22Rv1 (cell line): ENCODE data around the gene AZU1.
A peak's percentile ranks its signal among the peaks of the same experiment; 100 is the strongest.
"Not testable (repeated sequence)": the region's sequence is repeated elsewhere in the genome, so short reads cannot be mapped to it uniquely, and the experiment has no call there.

ENCODE experiments used
- H3K27ac ChIP-seq: fragments of 450-650 bp; 2 replicates; pipeline ENCODE4 v1.5.1; 2017
- ZFX ChIP-seq: fragments of 450-650 bp; IDR thresholded peaks from 2 replicates; pipeline ENCODE4 v1.6.1; 2017; ENCODE audit warnings: antibody characterized with exemption, borderline replicate concordance
- TF ChIP-seq, protein P1 (sequence below): fragments of 450-650 bp; IDR thresholded peaks from 2 replicates; pipeline ENCODE4 v1.5.1; 2017; ENCODE audit warnings: mild to moderate bottlenecking

Gene AZU1

DNA sequence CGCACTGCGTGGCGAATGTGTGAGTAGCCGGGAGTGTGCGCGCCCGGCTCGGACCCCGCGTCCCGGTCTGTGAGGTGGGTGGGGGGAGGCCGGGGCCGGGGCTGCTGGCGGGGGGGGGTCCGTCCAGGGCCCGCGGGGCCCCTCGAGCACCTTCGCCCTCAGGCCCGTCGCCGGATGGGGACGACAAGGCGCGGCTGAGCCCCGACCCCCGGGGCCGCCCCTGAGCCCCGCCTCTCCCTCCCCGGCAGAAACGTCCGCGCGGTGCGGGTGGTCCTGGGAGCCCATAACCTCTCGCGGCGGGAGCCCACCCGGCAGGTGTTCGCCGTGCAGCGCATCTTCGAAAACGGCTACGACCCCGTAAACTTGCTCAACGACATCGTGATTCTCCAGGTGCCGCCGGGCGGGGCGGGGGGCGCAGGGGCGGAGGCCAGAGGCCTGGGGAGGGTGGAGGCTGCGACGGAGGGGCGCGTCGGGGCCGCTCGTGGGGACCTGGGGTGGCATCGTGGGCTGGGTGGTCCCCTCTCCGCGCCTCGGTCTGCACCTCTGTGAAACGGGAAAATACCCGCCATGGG is 25.5 kb downstream of the AZU1 start:
- TF ChIP-seq, protein P1, sequence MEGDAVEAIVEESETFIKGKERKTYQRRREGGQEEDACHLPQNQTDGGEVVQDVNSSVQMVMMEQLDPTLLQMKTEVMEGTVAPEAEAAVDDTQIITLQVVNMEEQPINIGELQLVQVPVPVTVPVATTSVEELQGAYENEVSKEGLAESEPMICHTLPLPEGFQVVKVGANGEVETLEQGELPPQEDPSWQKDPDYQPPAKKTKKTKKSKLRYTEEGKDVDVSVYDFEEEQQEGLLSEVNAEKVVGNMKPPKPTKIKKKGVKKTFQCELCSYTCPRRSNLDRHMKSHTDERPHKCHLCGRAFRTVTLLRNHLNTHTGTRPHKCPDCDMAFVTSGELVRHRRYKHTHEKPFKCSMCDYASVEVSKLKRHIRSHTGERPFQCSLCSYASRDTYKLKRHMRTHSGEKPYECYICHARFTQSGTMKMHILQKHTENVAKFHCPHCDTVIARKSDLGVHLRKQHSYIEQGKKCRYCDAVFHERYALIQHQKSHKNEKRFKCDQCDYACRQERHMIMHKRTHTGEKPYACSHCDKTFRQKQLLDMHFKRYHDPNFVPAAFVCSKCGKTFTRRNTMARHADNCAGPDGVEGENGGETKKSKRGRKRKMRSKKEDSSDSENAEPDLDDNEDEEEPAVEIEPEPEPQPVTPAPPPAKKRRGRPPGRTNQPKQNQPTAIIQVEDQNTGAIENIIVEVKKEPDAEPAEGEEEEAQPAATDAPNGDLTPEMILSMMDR, result no peak
- no peak for TF ChIP-seq ZFX
- no peak overlapping the region for H3K27ac ChIP-seq

DNA sequence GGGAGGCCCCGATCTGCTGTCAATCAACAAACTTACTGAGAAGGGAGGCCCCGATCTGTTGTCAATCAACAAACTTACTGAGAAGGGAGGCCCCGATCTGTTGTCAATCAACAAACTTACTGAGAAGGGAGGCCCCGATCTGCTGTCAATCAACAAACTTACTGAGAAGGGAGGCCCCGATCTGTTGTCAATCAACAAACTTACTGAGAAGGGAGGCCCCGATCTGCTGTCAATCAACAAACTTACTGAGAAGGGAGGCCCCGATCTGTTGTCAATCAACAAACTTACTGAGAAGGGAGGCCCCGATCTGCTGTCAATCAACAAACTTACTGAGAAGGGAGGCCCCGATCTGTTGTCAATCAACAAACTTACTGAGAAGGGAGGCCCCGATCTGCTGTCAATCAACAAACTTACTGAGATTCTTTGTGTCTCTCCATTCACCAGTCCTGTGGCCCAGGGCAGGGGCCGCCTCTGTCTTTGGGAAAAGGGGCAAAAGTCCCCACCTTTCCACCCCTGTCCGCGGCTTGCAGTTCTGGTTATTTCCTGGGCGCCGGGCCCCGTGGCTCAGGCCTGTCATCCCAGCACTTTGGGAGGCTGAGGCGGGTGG is 26.1 kb downstream of the AZU1 start:
- not testable (repeated sequence) for H3K27ac ChIP-seq

DNA sequence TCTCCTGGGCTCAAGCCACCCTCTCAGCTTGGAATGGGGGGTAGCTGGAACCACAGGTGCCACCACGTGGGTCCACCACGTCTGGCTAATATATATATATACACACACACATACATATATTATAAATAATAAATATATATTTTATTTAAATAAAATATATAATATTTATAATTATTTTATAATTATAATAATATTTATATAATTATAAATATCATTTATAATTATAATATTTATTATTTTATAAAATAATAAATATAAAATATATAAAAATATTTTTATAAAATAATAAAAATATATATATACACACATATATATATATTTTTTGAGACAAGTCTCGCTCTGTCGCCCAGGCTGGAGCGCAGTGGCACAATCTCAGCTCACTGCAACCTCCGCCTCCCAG is 26.9 kb downstream of the AZU1 start:
- TF ChIP-seq, protein P1, result no peak
- TF ChIP-seq ZFX, result no peak
- no peak overlapping the region for H3K27ac ChIP-seq

DNA sequence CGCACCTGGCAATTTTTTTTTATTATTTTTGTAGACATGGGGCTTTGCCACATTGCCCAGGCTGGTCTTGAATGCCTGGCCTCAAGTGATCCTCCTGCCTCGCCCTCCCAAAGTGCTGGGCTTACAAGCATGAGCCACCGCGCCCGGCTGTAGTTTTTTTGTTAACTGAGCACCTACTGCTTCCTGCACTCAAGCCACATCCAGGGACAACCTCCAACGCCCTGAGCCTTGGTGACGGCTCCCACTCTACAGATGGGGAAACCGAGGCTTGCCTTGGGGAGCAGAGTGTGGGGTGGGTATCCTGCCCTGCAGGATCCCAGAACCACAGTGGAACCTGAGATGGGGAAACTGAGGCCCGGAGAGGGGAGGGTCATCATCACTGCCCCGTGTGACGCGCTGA is 27.5 kb downstream of the AZU1 start:
- H3K27ac ChIP-seq, result no peak overlapping the region
- TF ChIP-seq, protein P1, result no peak
- no peak for TF ChIP-seq ZFX

DNA sequence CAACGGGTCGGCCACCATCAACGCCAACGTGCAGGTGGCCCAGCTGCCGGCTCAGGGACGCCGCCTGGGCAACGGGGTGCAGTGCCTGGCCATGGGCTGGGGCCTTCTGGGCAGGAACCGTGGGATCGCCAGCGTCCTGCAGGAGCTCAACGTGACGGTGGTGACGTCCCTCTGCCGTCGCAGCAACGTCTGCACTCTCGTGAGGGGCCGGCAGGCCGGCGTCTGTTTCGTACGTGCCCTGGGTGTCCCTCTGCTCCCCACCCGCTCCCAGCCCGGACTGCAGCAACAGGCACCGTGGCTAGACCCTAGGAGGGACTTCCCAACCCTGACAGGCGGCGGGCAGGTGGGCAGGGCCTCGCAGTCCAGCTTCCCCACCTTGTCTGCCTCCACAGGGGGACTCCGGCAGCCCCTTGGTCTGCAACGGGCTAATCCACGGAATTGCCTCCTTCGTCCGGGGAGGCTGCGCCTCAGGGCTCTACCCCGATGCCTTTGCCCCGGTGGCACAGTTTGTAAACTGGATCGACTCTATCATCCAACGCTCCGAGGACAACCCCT is 28.0 kb downstream of the AZU1 start:
- TF ChIP-seq, protein P1, result no peak
- TF ChIP-seq ZFX, result no peak
- no peak overlapping the region for H3K27ac ChIP-seq

DNA sequence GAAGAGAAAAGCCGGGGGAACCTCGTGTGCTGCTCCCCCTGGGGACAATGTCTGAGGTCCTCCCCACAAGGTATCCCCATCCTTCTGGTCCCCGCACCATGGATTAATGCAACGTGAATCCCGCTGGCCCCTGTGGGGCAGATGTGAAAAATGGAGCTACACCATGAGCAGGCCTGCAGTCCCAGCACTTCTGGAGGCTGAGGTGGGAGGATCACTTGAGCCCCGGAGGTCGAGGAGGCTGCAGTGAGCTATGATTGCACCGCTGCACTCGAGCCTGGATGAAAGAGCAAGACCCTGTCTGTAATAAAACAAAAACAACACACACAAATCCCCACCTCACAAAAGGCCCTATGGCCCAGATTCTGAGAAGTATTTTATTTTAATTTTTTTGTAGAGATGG is 30.6 kb downstream of the AZU1 start:
- TF ChIP-seq ZFX, result no peak
- TF ChIP-seq, protein P1, result no peak
- no peak overlapping the region for H3K27ac ChIP-seq

DNA sequence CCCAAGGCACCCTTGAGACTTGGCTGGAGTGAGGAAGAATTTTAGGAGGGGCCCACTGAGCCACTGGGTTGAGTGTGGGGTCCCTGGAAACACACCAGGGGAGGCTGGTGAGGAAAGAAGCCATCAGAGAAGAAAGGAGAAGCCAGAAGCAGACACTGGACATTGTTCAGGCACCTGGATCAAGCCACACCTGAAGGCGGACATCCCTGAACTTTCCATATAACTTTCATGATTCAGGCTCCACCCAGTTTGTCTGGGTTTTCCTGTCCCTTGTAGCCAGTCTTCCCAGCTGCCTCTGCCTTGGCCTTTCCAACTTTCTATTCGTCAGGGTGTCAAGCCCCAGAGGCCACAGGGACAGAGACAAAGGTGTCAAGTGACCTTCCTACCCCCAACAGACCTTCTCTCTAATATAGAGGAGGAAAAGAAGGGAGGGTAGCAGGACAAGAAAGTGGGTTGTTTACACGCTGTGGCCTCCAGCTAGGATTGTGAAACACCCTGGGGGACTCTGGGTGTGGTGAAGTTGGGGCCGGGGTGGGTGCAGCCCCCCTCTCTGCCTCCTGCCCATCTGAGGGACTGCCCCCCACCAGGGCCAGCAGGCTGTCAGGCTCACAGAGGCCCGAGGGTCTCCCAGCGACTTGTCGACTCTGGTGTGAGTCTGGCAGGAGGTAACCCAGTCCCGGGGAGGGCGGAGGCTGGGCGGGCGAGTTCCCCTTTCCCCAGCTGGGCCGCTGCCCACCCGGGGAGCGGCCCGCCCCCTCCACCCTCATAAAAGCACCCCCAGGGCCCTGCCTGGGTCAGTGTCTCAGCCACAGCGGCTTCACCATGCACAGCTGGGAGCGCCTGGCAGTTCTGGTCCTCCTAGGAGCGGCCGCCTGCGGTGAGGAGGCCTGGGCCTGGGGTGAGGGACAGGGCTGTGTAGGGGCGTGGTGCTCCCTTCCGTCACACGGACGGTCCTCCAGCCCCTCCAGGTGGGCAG is 31.5 kb downstream of the AZU1 start, which contains the start of gene CFD:
CFD (plus strand) TSS at position 797 of the 976 bp plus-strand sequence; CDS start at position 823, 26 bp downstream.
- peak within 1 kb of the TSS; percentile 88 for H3K27ac ChIP-seq

More for the DNA sequence above, 31.5 kb downstream of the AZU1 start, which contains the start of gene CFD:
- TF ChIP-seq, protein P1, result no peak
- no peak for TF ChIP-seq ZFX
